Fibroblast of mammary gland (primary cell): Measurements from ENCODE around the gene CFAP77.

Experiments used
- DNase-seq: peaks from one replicate; pipeline ENCODE4 v3.0.0-alpha.2; 2010; ENCODE audit warnings: low read depth
- H3K4me3 ChIP-seq: 2 replicates; pipeline ENCODE4 v1.5.1; 2011; ENCODE audit warnings: low read depth, mild to moderate bottlenecking, low read length, moderate library complexity; ENCODE audit not compliant: control insufficient read depth
- TF ChIP-seq, protein P1 (sequence below): conservative IDR thresholded peaks from 2 replicates; pipeline ENCODE4 v1.5.1; 2011; ENCODE audit warnings: low read depth, low read length, inconsistent platforms; ENCODE audit not compliant: control insufficient read depth, insufficient read depth

The CFAP77 gene

DNA sequence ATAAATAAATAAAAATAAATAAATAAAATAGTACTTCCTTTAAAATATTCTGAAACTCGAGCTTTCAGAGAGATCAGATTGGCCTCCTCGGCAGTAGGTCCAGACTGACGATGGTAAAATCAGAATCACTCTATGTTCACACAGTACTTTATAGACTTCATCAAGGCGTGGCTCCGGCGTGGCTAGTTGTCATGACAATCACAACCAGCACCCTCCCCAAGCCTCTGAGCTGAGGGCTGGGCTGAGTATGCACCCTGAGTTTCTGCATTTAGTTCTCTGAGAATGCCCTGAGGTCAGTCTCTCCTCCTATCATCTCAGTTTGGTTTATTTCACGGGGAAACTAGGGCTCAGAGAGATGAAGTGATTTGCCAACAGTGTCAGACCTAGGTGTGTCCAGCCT is 129.1 kb downstream of the CFAP77 start:
- TF ChIP-seq, protein P1, sequence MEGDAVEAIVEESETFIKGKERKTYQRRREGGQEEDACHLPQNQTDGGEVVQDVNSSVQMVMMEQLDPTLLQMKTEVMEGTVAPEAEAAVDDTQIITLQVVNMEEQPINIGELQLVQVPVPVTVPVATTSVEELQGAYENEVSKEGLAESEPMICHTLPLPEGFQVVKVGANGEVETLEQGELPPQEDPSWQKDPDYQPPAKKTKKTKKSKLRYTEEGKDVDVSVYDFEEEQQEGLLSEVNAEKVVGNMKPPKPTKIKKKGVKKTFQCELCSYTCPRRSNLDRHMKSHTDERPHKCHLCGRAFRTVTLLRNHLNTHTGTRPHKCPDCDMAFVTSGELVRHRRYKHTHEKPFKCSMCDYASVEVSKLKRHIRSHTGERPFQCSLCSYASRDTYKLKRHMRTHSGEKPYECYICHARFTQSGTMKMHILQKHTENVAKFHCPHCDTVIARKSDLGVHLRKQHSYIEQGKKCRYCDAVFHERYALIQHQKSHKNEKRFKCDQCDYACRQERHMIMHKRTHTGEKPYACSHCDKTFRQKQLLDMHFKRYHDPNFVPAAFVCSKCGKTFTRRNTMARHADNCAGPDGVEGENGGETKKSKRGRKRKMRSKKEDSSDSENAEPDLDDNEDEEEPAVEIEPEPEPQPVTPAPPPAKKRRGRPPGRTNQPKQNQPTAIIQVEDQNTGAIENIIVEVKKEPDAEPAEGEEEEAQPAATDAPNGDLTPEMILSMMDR: no peak
- no peak for DNase-seq

DNA sequence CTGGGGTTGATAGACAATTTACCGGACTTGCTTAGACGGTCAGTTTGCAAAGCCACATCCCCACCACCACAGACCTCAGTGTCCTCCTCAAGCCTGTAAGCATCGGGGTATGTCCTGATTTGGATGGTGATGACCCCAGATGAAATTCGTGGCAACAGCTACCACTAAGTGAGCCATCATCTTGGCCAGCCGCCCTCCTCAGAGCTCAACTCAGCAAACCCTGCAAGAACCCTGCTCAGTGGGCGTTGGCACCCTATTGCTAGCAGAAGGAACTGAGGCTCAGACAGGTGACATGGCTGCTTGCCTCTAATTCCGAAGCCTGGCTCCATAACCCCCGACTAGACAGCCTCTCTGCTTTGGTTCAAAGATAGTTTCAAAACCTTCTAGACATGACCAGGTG is 131.0 kb downstream of the CFAP77 start:
- TF ChIP-seq, protein P1: no peak
- DNase-seq: no peak
- H3K4me3 ChIP-seq: no peak overlapping the region

More for the DNA sequence above, 129.1 kb downstream of the CFAP77 start:
- H3K4me3 ChIP-seq: no peak overlapping the region

DNA sequence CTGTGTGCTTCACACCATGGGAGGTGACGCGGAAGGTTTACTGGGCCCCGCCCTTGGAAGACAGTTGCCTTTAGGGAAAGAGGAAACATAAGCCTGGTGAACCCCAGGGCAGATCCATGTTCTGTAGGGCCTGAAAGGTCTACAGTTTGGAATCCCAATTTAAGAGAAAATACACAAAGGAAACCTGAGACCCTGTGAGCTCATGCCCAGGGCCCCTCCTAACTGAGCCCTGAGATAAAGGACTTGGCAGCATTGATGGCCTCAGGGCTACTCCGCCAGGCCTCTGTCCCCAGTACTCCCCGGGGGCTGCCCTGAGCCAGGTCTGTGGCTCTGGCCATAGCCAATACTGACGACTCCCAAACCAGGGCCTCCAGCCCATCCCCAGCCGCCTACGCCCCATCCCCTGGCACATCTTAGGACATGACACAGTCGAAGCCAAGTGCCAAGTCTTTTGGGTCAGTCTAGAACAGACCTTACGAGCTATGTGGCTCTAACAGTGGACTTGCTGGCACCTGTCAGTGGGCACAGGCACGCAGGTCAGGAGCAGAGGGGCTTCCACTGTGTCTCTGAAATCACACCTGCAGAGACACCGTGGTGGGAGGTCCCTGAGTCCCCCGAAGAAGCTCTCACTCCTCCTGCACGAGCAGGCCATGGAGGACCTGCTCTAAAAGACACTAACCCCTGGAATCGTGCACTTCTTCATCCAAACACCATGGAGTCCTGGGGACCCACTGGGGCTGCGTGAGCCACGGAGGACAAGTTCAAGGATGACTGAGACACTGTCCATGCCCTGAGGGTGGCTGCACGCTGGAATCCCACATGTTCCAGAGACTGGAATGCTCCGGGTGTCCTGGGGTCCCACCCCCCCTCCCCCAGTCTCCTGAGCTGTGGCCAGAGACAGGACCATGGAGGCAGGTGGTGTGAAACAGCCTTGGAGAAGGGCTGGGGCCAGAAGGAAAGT is 132.1 kb downstream of the CFAP77 start:
- no peak for DNase-seq
- no peak overlapping the region for H3K4me3 ChIP-seq
- TF ChIP-seq, protein P1: no peak

DNA sequence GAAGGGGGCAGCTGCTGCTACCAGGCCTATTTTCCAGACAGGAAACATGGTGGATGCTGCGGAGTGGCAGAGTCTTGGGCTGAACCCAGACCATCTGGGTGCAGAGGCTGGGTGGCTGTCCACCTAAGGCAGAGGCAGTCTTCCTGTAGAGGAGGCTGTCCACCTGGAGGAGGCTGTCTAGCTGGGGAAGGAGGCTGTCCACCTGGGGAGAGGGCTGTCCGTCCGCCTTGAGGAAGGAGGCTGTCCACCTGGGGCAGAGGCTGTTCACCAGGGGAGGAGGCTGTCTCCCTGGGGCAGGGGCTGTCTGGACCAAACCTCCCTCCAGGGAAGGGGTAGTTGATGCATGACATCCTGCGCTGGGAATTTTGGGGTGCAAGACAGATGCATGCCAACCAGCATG is 133.2 kb downstream of the CFAP77 start:
- TF ChIP-seq, protein P1: no peak
- H3K4me3 ChIP-seq: no peak overlapping the region
- no peak for DNase-seq

DNA sequence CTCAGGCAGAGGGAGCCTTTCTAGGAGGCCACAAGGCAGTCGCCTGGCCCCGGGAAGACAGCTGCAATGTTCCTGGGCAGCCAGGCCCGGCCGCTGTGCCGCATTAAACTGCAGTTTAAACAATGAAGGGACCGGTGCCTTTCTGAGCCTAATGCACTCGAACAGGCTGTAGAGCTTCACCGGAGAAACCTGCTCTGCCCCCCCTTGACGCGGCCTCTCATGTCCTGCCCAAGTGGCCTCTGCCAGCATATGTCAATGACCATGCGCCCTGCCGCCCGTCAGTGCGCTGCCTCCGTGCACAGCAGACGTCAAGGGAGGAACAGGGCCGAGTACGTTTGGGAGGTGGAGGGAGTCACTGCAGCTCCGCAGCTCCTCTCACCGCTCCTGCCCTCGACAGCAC is 133.9 kb downstream of the CFAP77 start:
- TF ChIP-seq, protein P1: no peak
- no peak for DNase-seq
- no peak overlapping the region for H3K4me3 ChIP-seq

DNA sequence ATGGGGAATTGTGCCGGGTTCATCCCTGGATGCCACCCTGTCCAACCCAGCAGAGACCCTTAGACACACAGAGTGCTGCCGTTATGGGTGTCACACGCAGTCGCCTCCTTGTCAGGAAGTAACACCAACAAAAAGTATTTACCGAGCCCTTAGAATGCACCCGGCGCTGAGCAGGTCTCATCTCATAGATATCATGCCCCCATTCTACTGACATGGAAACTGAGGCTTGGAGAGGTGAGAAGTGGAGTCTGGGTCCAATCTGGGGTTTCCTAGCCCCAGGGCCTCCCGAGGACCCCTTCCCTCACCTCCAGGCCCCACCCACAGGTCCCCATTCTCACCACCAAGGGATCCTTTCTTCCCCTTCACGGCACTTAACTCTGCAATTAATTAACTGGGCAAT is 135.6 kb downstream of the CFAP77 start:
- TF ChIP-seq, protein P1: no peak
- no peak for DNase-seq

More for the DNA sequence above, 135.6 kb downstream of the CFAP77 start:
- no peak overlapping the region for H3K4me3 ChIP-seq
